K562 (cell line): ENCODE results near the gene TCF4. TPM values are rescaled to one million over a fixed set of nuclear protein-coding genes. Genes with fewer than 3 reads are reported as not detected.

ENCODE experiments used
- ATAC-seq: fragments of 200-7000 bp; cut with Tn5 transposase; 3 replicates; pipeline ENCODE4 v1.9.1; 2020; ENCODE audit warnings: moderate library complexity
- BruUV-seq: library from RNA; stranded (reverse); fragments of 400-500 nt; replicated peaks from 2 replicates; lab custom pipeline; 2021; lab: Mats Ljungman, UMichigan
- CTCF ChIA-PET: fragments of 300-600 bp; formaldehyde crosslinking; extraction: SDS; loops from one replicate; lab custom pipeline; 2021; ENCODE audit warnings: low intra/inter-chr PET ratio; lab: Yijun Ruan, JAX
- POLR2A ChIA-PET: fragments of 300-600, 350-650 bp; sonication (Branson Sonifier 250); formaldehyde crosslinking; extraction: SDS; loops from one replicate; lab custom pipeline; 2021; ENCODE audit warnings: antibody characterized with exemption, inconsistent platforms; lab: Yijun Ruan, JAX
- DNase-seq, 4 experiments: peaks; one replicate each; pipeline versions ENCODE4 v3.0.0 to v3.0.0-alpha.2; 2011 to 2018; ENCODE audit warnings: low spot score in 3 of 4, mixed read lengths in 3 of 4; ENCODE audit errors: extremely low read depth in 1 of 4
- FAIRE-seq: peaks from 2 replicates; lab custom pipeline; 2011; peaks lifted over from hg19 to GRCh38; lab: Jason Lieb, UNC
- H2AFZ ChIP-seq: 2 replicates; pipeline ENCODE4 v1.6.0; 2011; ENCODE audit warnings: low read depth, low read length, control low read depth, inconsistent platforms
- H3K27ac ChIP-seq: fragments of 200-600 bp; 3 replicates; pipeline ENCODE4 v1.8.0; 2011; ENCODE audit warnings: low read depth, mild to moderate bottlenecking, control low read depth, inconsistent platforms, low read length, moderate library complexity, mixed read lengths; ENCODE audit errors: extremely low read depth
- H3K27me3 ChIP-seq, 2 experiments: fragments of 300-600 bp in 1 of 2; 2 replicates in 1 of 2; 3 replicates in 1 of 2; pipeline versions ENCODE4 v1.6.0 to v1.8.0; 2011; ENCODE audit warnings: inconsistent platforms in 2 of 2, low read length in 2 of 2, mild to moderate bottlenecking in 1 of 2, mixed read lengths in 1 of 2, moderate library complexity in 1 of 2; ENCODE audit not compliant: control insufficient read depth in 2 of 2, insufficient read depth in 2 of 2
- H3K36me3 ChIP-seq: fragments of 300-600 bp; 3 replicates; pipeline ENCODE4 v1.8.0; 2011; ENCODE audit warnings: mild to moderate bottlenecking, low read length, inconsistent platforms; ENCODE audit not compliant: control insufficient read depth, insufficient read depth
- H3K4me1 ChIP-seq, 2 experiments: fragments of 200-600 bp in 1 of 2; replicated peaks in 1 of 2; 2 replicates in 1 of 2; 3 replicates in 1 of 2; pipeline versions ENCODE4 v1.5.1 to v1.8.0; 2011; ENCODE audit warnings: inconsistent platforms in 2 of 2, low read length in 2 of 2, mild to moderate bottlenecking in 1 of 2, mixed read lengths in 1 of 2, moderate library complexity in 1 of 2; ENCODE audit not compliant: control insufficient read depth in 2 of 2, insufficient read depth in 2 of 2
- H3K4me2 ChIP-seq: 2 replicates; pipeline ENCODE4 v1.6.1; 2011; ENCODE audit warnings: low read length, control low read depth, inconsistent platforms, mixed read lengths; ENCODE audit not compliant: insufficient read depth
- H3K4me3 ChIP-seq: fragments of 200-600 bp; sonication (generic), shearing (Covaris generic); 2 replicates; pipeline ENCODE4 v1.5.1; 2016; ENCODE audit warnings: control low read depth, inconsistent platforms
- H3K79me2 ChIP-seq: fragments of 200-600 bp; 3 replicates; pipeline ENCODE4 v1.8.0; 2011; ENCODE audit warnings: low read length, inconsistent platforms; ENCODE audit not compliant: control insufficient read depth, insufficient read depth
- H3K9ac ChIP-seq, 2 experiments: 2 replicates each; pipeline versions ENCODE4 v1.6.0 to v1.6.1; 2011; ENCODE audit warnings: low read depth in 2 of 2, low read length in 2 of 2, control low read depth in 1 of 2, inconsistent platforms in 1 of 2, mild to moderate bottlenecking in 1 of 2, mixed read lengths in 1 of 2; ENCODE audit not compliant: insufficient read depth in 1 of 2
- H3K9me1 ChIP-seq: one replicate; pipeline ENCODE4 v1.6.0; 2011; ENCODE audit warnings: inconsistent platforms, mild to moderate bottlenecking, low read length, moderate library complexity; ENCODE audit not compliant: control insufficient read depth, insufficient read depth
- H3K9me3 ChIP-seq: replicated peaks from 2 replicates; pipeline ENCODE4 v1.5.1; 2011; ENCODE audit warnings: low read depth, low read length, inconsistent platforms; ENCODE audit not compliant: control insufficient read depth, insufficient read depth
- H4K20me1 ChIP-seq: replicated peaks from 2 replicates; pipeline ENCODE4 v1.6.1; 2011; ENCODE audit warnings: low read length, inconsistent platforms, mixed read lengths; ENCODE audit not compliant: control insufficient read depth, insufficient read depth
- NEUROD1 ChIP-seq: fragments of 150-350 bp; IDR thresholded peaks from 2 replicates; pipeline ENCODE4 v1.6.1; 2014; ENCODE audit warnings: borderline replicate concordance, low read length, low read depth; ENCODE audit not compliant: partially characterized antibody
- TEAD4 ChIP-seq, 2 experiments: sonication (generic) in 1 of 2; formaldehyde crosslinking in 1 of 2; IDR thresholded peaks; 2 replicates each; pipeline versions ENCODE4 v1.6.1 to v1.8.0; 2012 to 2022; ENCODE audit warnings: borderline replicate concordance in 1 of 2, inconsistent platforms in 1 of 2, low read length in 1 of 2, mild to moderate bottlenecking in 1 of 2, missing genetic modification reagents in 1 of 2
- ZFP91 ChIP-seq: sonication (generic); formaldehyde crosslinking; IDR thresholded peaks from 2 replicates; pipeline ENCODE4 v1.8.0; 2022; ENCODE audit warnings: mild to moderate bottlenecking, missing genetic modification reagents
- ZNF274 ChIP-seq: IDR thresholded peaks from 2 replicates; pipeline ENCODE4 v1.6.1; 2011; ENCODE audit warnings: low read depth, mild to moderate bottlenecking, low read length, moderate library complexity, borderline replicate concordance
- in situ Hi-C: fragments of 300-500 bp; cut with MboI; formaldehyde crosslinking; loops from 4 replicates; pipeline ENCODE4 v1.15.0; 2018; ENCODE audit warnings: inconsistent platforms, mixed read lengths
- intact Hi-C: fragments of 100-400 bp; cut with micrococcal nuclease; formaldehyde crosslinking; loops from 2 replicates; pipeline ENCODE4 v1.14.2; 2022
- polyA plus RNA-seq, 8 experiments: library from polyadenylated mRNA; depleted of rRNA in 4 of 8; stranded (reverse) in 5 of 8; unstranded in 3 of 8; fragments of >200 nt; fragmentation: Nextera tagmentation in 2 of 8; fragmentation: Illumina TruSeq in 1 of 8; extraction: Ambion mirVana in 2 of 8; extraction: Trizol in 1 of 8; gene quantifications; 2 replicates each; pipeline versions ENCODE4 v1.2.1 to v1.2.3, GENCODE V29; 2011 to 2014; ENCODE audit warnings: inconsistent platforms in 1 of 8, missing spikeins in 1 of 8
- total RNA-seq, 7 experiments: library from RNA; depleted of rRNA in 6 of 7; stranded (reverse); fragments of >200 nt in 6 of 7; fragmentation: Illumina TruSeq in 2 of 7; extraction: Trizol in 2 of 7; gene quantifications; 2 replicates each; pipeline versions ENCODE4 v1.2.1 to v1.2.3, GENCODE V29; 2011 to 2021; ENCODE audit warnings: low replicate concordance in 1 of 7
- TF ChIP-seq, protein P1 (sequence below): fragments of 150-350 bp; conservative IDR thresholded peaks from 2 replicates; pipeline ENCODE4 v1.6.1; 2014; ENCODE audit warnings: low read length
- TF ChIP-seq, protein P2 (sequence below): fragments of 450-650 bp; formaldehyde crosslinking; IDR thresholded peaks from 2 replicates; pipeline ENCODE4 v1.4.0; 2022; ENCODE audit warnings: missing genetic modification characterization
- TF ChIP-seq, protein P3 (sequence below): fragments of 250-450 bp; sonication (Bioruptor Pico); IDR thresholded peaks from 2 replicates; pipeline ENCODE4 v1.8.0; 2021; ENCODE audit warnings: moderate library complexity, mild to moderate bottlenecking, inconsistent platforms

The TCF4 gene
- total and polyA plus RNA-seq, 9 of the 15 experiments (the other 6 are each of a cell fraction or from before 2014, with no cell fraction given), result 4.8 to 24.7 (median 15.2) TPM

DNA sequence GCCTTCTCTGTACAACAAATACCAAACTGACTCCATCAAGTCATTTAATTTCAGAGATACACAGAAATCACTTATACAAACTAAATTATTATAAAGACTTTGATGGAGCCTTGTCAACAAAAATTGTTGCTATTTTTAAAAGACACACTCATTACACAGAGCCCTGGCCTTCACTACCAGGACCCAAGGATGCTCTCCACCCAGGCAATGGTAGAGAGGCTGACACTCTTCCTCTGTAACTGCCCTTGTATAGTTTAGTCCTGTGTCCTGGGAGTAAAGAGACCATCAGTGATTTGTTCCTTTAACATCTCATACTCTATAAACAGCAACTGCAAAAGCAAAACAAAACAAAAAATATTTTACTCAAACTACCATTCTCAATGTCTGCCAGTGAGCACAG, 173.5 kb downstream of the TCF4 start:
- H3K4me3 ChIP-seq, result no peak overlapping the region
- ChIA-PET CTCF (interaction anchor here (1.9 kb wide), 1 partner anchor 367 kb away, joined by 12 read pairs; no protein-coding TSS in a partner anchor), POLR2A (no interaction called here)
- TF ChIP-seq NEUROD1, result no peak
- TF ChIP-seq, protein P1, sequence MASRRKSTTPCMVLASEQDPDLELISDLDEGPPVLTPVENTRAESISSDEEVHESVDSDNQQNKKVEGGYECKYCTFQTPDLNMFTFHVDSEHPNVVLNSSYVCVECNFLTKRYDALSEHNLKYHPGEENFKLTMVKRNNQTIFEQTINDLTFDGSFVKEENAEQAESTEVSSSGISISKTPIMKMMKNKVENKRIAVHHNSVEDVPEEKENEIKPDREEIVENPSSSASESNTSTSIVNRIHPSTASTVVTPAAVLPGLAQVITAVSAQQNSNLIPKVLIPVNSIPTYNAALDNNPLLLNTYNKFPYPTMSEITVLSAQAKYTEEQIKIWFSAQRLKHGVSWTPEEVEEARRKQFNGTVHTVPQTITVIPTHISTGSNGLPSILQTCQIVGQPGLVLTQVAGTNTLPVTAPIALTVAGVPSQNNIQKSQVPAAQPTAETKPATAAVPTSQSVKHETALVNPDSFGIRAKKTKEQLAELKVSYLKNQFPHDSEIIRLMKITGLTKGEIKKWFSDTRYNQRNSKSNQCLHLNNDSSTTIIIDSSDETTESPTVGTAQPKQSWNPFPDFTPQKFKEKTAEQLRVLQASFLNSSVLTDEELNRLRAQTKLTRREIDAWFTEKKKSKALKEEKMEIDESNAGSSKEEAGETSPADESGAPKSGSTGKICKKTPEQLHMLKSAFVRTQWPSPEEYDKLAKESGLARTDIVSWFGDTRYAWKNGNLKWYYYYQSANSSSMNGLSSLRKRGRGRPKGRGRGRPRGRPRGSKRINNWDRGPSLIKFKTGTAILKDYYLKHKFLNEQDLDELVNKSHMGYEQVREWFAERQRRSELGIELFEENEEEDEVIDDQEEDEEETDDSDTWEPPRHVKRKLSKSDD, result no peak
- TF ChIP-seq TEAD4 (IDR thresholded peaks at IDR 0.05; ENCODE audit: low read length), result no peak
- TF ChIP-seq TEAD4 (CRISPR knock-in tag; IDR thresholded peaks at IDR 0.05; ENCODE audit: borderline replicate concordance), result no peak
- TF ChIP-seq ZNF274, result no peak
- TF ChIP-seq, protein P2, sequence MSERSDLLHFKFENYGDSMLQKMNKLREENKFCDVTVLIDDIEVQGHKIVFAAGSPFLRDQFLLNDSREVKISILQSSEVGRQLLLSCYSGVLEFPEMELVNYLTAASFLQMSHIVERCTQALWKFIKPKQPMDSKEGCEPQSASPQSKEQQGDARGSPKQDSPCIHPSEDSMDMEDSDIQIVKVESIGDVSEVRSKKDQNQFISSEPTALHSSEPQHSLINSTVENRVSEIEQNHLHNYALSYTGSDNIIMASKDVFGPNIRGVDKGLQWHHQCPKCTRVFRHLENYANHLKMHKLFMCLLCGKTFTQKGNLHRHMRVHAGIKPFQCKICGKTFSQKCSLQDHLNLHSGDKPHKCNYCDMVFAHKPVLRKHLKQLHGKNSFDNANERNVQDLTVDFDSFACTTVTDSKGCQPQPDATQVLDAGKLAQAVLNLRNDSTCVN (CRISPR knock-in tag), result no peak
- TF ChIP-seq ZFP91 (CRISPR knock-in tag), result no peak
- TF ChIP-seq, protein P3, sequence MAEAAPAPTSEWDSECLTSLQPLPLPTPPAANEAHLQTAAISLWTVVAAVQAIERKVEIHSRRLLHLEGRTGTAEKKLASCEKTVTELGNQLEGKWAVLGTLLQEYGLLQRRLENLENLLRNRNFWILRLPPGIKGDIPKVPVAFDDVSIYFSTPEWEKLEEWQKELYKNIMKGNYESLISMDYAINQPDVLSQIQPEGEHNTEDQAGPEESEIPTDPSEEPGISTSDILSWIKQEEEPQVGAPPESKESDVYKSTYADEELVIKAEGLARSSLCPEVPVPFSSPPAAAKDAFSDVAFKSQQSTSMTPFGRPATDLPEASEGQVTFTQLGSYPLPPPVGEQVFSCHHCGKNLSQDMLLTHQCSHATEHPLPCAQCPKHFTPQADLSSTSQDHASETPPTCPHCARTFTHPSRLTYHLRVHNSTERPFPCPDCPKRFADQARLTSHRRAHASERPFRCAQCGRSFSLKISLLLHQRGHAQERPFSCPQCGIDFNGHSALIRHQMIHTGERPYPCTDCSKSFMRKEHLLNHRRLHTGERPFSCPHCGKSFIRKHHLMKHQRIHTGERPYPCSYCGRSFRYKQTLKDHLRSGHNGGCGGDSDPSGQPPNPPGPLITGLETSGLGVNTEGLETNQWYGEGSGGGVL (CRISPR knock-in tag), result no peak
- ATAC-seq (no peak), DNase-seq (no peak), FAIRE-seq (no peak)
- no peaks in the 10 kb centered on the region for H3K9me3 ChIP-seq
- H3K4me2 ChIP-seq, result no peak overlapping the region
- no peak overlapping the region for H3K9ac ChIP-seq
- no peak overlapping the region for H3K27ac ChIP-seq
- intact Hi-C loops (loop anchor here (10.0 kb wide), 1 partner anchor 450 kb away; no protein-coding TSS in a partner anchor), in situ Hi-C loops (loop anchor here (10.0 kb wide), 1 partner anchor 360 kb away; no protein-coding TSS in a partner anchor)
- no peak overlapping the region for H2AFZ ChIP-seq
- H3K79me2 ChIP-seq, result no peaks in the 10 kb centered on the region; the same call in 2 of the 3 replicates
- H3K36me3 ChIP-seq, result no peaks in the 10 kb centered on the region
- no peaks in the 10 kb centered on the region for H3K9me1 ChIP-seq
- BruUV-seq, result no TSS peak
- H4K20me1 ChIP-seq, result no peaks in the 10 kb centered on the region
- 0 out of 5 replicates have a peak, but pooled peaks cover 0 to 2% of the 10 kb centered on the region in 2 experiments for H3K4me1 ChIP-seq
- no peaks in the 10 kb centered on the region for H3K27me3 ChIP-seq
